Measurements from ENCODE around the gene SIK2.

SIK2 gene

GRCh38 chr11:111562692-111563389 is 39.4 kb upstream of the SIK2 start:
- Histone ChIP-seq H3K9me3 (ENCODE audit: control insufficient read depth, low read length) (no peaks in the 10 kb centered on the region), H3K9ac (ENCODE audit: low read length) (peak overlapping the region; percentile 75), H3K27ac (ENCODE audit: low read length, poor library complexity, severe bottlenecking) (peak overlapping the region; percentile 69), H2AK5ac (ENCODE audit: low read length, severe bottlenecking) (peak overlapping the region; percentile 80), H3K4ac (ENCODE audit: low read depth in 1 of 2, low read length in 2 of 2) (no peak overlapping the region), H3K4me3 (ENCODE audit: insufficient read depth in 1 of 2, low read depth in 1 of 2, low read length in 2 of 2) (no peak overlapping the region), H3K4me1 (ENCODE audit: control insufficient read depth, insufficient read depth, low read depth, low read length) (peaks cover 11% of the 10 kb centered on the region), H2BK120ac (ENCODE audit: low read depth, low read length) (no peak overlapping the region), H3K36me3 (ENCODE audit: control insufficient read depth in 1 of 2, insufficient read depth in 2 of 2, low read depth in 1 of 2, low read length in 2 of 2) (peaks cover 9 to 19% of the 10 kb centered on the region in 2 experiments), H2BK15ac (ENCODE audit: low read depth, poor library complexity, severe bottlenecking) (no peak overlapping the region), H4K8ac (ENCODE audit: low read length) (no peak overlapping the region), H4K91ac (ENCODE audit: low read length) (no peak overlapping the region), H3K27me3 (ENCODE audit: control insufficient read depth in 1 of 2, insufficient read depth in 1 of 2, low read length in 2 of 2) (no peaks in the 10 kb centered on the region), H3K18ac (ENCODE audit: low read depth in 1 of 2, low read length in 2 of 2) (peak overlapping the region in 1 of 2 experiments; percentile 4), H3K14ac (ENCODE audit: low read length in 2 of 2) (no peak overlapping the region), H3K79me1 (replicated peaks; ENCODE audit: low read length, poor library complexity, severe bottlenecking) (peaks cover 6% of the 10 kb centered on the region), H3K23ac (ENCODE audit: low read length in 2 of 2) (no peak overlapping the region), H2AFZ (ENCODE audit: low read depth, low read length) (no peak overlapping the region), H3K4me2 (ENCODE audit: low read length, poor library complexity, severe bottlenecking) (no peak overlapping the region), H2BK12ac (ENCODE audit: low read length in 2 of 2) (no peak overlapping the region), H2BK5ac (ENCODE audit: low read depth, low read length, poor library complexity, severe bottlenecking) (no peak overlapping the region)
- DNase-seq = no peak
- WGBS = 97% methylated on average over 8 of the region's 10 CpGs

GRCh38 chr11:111565114-111565720 is 37.0 kb upstream of the SIK2 start:
- no peak overlapping the region for H2BK15ac ChIP-seq (ENCODE audit: low read depth, poor library complexity, severe bottlenecking)
- no peak overlapping the region for H2BK120ac ChIP-seq (ENCODE audit: low read depth, low read length)
- H3K79me1 ChIP-seq (replicated peaks; ENCODE audit: low read length, poor library complexity, severe bottlenecking) = no peaks in the 10 kb centered on the region
- H2BK12ac ChIP-seq (ENCODE audit: low read length in 2 of 2) = no peak overlapping the region
- DNase-seq = peak; percentile 72
- H4K91ac ChIP-seq (ENCODE audit: low read length) = no peak overlapping the region
- H3K4me2 ChIP-seq (ENCODE audit: low read length, poor library complexity, severe bottlenecking) = no peak overlapping the region
- no peak overlapping the region for H3K27ac ChIP-seq (ENCODE audit: low read length, poor library complexity, severe bottlenecking)
- H3K9ac ChIP-seq (ENCODE audit: low read length) = no peak overlapping the region
- H2AFZ ChIP-seq (ENCODE audit: low read depth, low read length) = no peak overlapping the region
- no peak overlapping the region for H4K8ac ChIP-seq (ENCODE audit: low read length)
- peaks cover 12% of the 10 kb centered on the region for H3K4me1 ChIP-seq (ENCODE audit: control insufficient read depth, insufficient read depth, low read depth, low read length)
- H3K23ac ChIP-seq (ENCODE audit: low read length in 2 of 2) = no peak overlapping the region
- peaks cover 0 to 13% of the 10 kb centered on the region in 2 experiments for H3K36me3 ChIP-seq (ENCODE audit: control insufficient read depth in 1 of 2, insufficient read depth in 2 of 2, low read depth in 1 of 2, low read length in 2 of 2)
- no peak overlapping the region for H3K18ac ChIP-seq (ENCODE audit: low read depth in 1 of 2, low read length in 2 of 2)
- H3K14ac ChIP-seq (ENCODE audit: low read length in 2 of 2) = no peak overlapping the region
- H2BK5ac ChIP-seq (ENCODE audit: low read depth, low read length, poor library complexity, severe bottlenecking) = no peak overlapping the region
- H3K4me3 ChIP-seq (ENCODE audit: insufficient read depth in 1 of 2, low read depth in 1 of 2, low read length in 2 of 2) = no peak overlapping the region
- H3K4ac ChIP-seq (ENCODE audit: low read depth in 1 of 2, low read length in 2 of 2) = no peak overlapping the region
- no peak overlapping the region for H2AK5ac ChIP-seq (ENCODE audit: low read length, severe bottlenecking)
- no peaks in the 10 kb centered on the region for H3K9me3 ChIP-seq (ENCODE audit: control insufficient read depth, low read length)
- no peaks in the 10 kb centered on the region for H3K27me3 ChIP-seq (ENCODE audit: control insufficient read depth in 1 of 2, insufficient read depth in 1 of 2, low read length in 2 of 2)
- 0% methylated on average over 1 of the region's 4 CpGs for WGBS

GRCh38 chr11:111566324-111566723 is 35.9 kb upstream of the SIK2 start:
- no peaks in the 10 kb centered on the region for H3K27me3 ChIP-seq (ENCODE audit: control insufficient read depth in 1 of 2, insufficient read depth in 1 of 2, low read length in 2 of 2)
- 81% methylated on average over 6 of the region's 7 CpGs for WGBS
- no peak overlapping the region for H2BK5ac ChIP-seq (ENCODE audit: low read depth, low read length, poor library complexity, severe bottlenecking)
- H2AFZ ChIP-seq (ENCODE audit: low read depth, low read length) = no peak overlapping the region
- no peak overlapping the region for H4K91ac ChIP-seq (ENCODE audit: low read length)
- no peak overlapping the region for H3K4me3 ChIP-seq (ENCODE audit: insufficient read depth in 1 of 2, low read depth in 1 of 2, low read length in 2 of 2)
- peak overlapping the region; percentile 46 for H2AK5ac ChIP-seq (ENCODE audit: low read length, severe bottlenecking)
- H2BK15ac ChIP-seq (ENCODE audit: low read depth, poor library complexity, severe bottlenecking) = no peak overlapping the region
- H3K23ac ChIP-seq (ENCODE audit: low read length in 2 of 2) = no peak overlapping the region
- no peaks in the 10 kb centered on the region for H3K9me3 ChIP-seq (ENCODE audit: control insufficient read depth, low read length)
- H3K4me2 ChIP-seq (ENCODE audit: low read length, poor library complexity, severe bottlenecking) = no peak overlapping the region
- H2BK12ac ChIP-seq (ENCODE audit: low read length in 2 of 2) = peak overlapping the region in 1 of 2 experiments; percentile 57
- H3K27ac ChIP-seq (ENCODE audit: low read length, poor library complexity, severe bottlenecking) = no peak overlapping the region
- H3K18ac ChIP-seq (ENCODE audit: low read depth in 1 of 2, low read length in 2 of 2) = no peak overlapping the region
- no peak for DNase-seq
- H3K36me3 ChIP-seq (ENCODE audit: control insufficient read depth in 1 of 2, insufficient read depth in 2 of 2, low read depth in 1 of 2, low read length in 2 of 2) = peaks cover 0 to 7% of the 10 kb centered on the region in 2 experiments
- H3K4ac ChIP-seq (ENCODE audit: low read depth in 1 of 2, low read length in 2 of 2) = no peak overlapping the region
- no peak overlapping the region for H2BK120ac ChIP-seq (ENCODE audit: low read depth, low read length)
- no peaks in the 10 kb centered on the region for H3K79me1 ChIP-seq (replicated peaks; ENCODE audit: low read length, poor library complexity, severe bottlenecking)
- H4K8ac ChIP-seq (ENCODE audit: low read length) = no peak overlapping the region
- H3K9ac ChIP-seq (ENCODE audit: low read length) = no peak overlapping the region
- no peak overlapping the region for H3K14ac ChIP-seq (ENCODE audit: low read length in 2 of 2)
- H3K4me1 ChIP-seq (ENCODE audit: control insufficient read depth, insufficient read depth, low read depth, low read length) = peaks cover 11% of the 10 kb centered on the region

- H3K79me1 ChIP-seq (replicated peaks; ENCODE audit: low read length, poor library complexity, severe bottlenecking) = no peaks in the 10 kb centered on the region
- H3K4me1 ChIP-seq (ENCODE audit: control insufficient read depth, insufficient read depth, low read depth, low read length) = peaks cover 9% of the 10 kb centered on the region
- no peak overlapping the region for H3K14ac ChIP-seq (ENCODE audit: low read length in 2 of 2)
- H2BK120ac ChIP-seq (ENCODE audit: low read depth, low read length) = no peak overlapping the region
- no peaks in the 10 kb centered on the region for H3K9me3 ChIP-seq (ENCODE audit: control insufficient read depth, low read length)
- H2AK5ac ChIP-seq (ENCODE audit: low read length, severe bottlenecking) = no peak overlapping the region
- H3K4ac ChIP-seq (ENCODE audit: low read depth in 1 of 2, low read length in 2 of 2) = no peak overlapping the region
- no peaks in the 10 kb centered on the region for H3K36me3 ChIP-seq (ENCODE audit: control insufficient read depth in 1 of 2, insufficient read depth in 2 of 2, low read depth in 1 of 2, low read length in 2 of 2)
- H2BK5ac ChIP-seq (ENCODE audit: low read depth, low read length, poor library complexity, severe bottlenecking) = no peak overlapping the region
- H3K23ac ChIP-seq (ENCODE audit: low read length in 2 of 2) = no peak overlapping the region
- no peak for DNase-seq
- WGBS = 74% methylated on average over 1 of the region's 4 CpGs
- no peaks in the 10 kb centered on the region for H3K27me3 ChIP-seq (ENCODE audit: control insufficient read depth in 1 of 2, insufficient read depth in 1 of 2, low read length in 2 of 2)
- no peak overlapping the region for H2BK12ac ChIP-seq (ENCODE audit: low read length in 2 of 2)
- H3K4me3 ChIP-seq (ENCODE audit: insufficient read depth in 1 of 2, low read depth in 1 of 2, low read length in 2 of 2) = no peak overlapping the region
- H2AFZ ChIP-seq (ENCODE audit: low read depth, low read length) = no peak overlapping the region
- no peak overlapping the region for H4K8ac ChIP-seq (ENCODE audit: low read length)
- no peak overlapping the region for H3K4me2 ChIP-seq (ENCODE audit: low read length, poor library complexity, severe bottlenecking)
- H4K91ac ChIP-seq (ENCODE audit: low read length) = no peak overlapping the region
- H2BK15ac ChIP-seq (ENCODE audit: low read depth, poor library complexity, severe bottlenecking) = no peak overlapping the region
- H3K18ac ChIP-seq (ENCODE audit: low read depth in 1 of 2, low read length in 2 of 2) = no peak overlapping the region
- H3K27ac ChIP-seq (ENCODE audit: low read length, poor library complexity, severe bottlenecking) = no peak overlapping the region
- H3K9ac ChIP-seq (ENCODE audit: low read length) = no peak overlapping the region
Measured at GRCh38 chr11:111569476-111569875, 32.8 kb upstream of the SIK2 start.
